ENCODE data around the gene PLEKHA5.
"Not testable (repeated sequence)": the region's sequence is repeated elsewhere in the genome, so short reads cannot be mapped to it uniquely, and the experiment has no call there.

The PLEKHA5 gene

DNA sequence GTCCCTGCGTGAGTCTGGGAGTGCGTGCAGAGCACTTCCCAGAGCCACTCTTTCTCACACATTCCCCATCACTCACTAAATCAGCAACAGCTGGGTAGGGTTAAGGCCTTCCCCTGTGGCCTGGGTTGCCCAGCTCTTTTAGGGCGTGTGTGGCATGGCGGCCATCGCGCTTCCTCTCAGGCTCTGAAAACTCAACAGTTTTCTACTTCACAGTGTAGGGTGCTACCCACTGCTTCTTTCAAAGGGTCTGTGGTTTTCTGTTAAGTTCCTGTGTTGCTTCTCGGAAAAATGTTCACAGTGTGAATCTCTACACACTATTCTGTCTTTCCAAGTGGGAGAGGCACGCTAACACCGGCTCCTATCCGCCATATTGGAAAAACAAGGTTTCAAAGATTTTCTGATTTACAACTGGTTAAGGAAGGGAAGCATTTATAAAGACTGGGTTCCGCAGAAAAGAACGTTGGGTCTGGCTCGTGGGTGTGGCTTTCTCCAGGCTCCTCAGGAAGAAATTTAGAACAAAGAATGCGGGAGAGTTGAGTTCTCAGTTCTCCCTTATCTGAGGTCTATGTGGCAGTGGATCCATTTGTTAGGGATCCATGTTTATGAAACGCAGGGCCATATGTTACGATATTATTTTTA, 274.8 kb downstream of the PLEKHA5 start:
- in situ Hi-C loops (cut with MboI; ENCODE audit: low pct_unique_long_range_greater_than_20kb, low sequenced_read_pairs, unreplicated experiment), result no loop called here
- TF ChIP-seq, protein P1, sequence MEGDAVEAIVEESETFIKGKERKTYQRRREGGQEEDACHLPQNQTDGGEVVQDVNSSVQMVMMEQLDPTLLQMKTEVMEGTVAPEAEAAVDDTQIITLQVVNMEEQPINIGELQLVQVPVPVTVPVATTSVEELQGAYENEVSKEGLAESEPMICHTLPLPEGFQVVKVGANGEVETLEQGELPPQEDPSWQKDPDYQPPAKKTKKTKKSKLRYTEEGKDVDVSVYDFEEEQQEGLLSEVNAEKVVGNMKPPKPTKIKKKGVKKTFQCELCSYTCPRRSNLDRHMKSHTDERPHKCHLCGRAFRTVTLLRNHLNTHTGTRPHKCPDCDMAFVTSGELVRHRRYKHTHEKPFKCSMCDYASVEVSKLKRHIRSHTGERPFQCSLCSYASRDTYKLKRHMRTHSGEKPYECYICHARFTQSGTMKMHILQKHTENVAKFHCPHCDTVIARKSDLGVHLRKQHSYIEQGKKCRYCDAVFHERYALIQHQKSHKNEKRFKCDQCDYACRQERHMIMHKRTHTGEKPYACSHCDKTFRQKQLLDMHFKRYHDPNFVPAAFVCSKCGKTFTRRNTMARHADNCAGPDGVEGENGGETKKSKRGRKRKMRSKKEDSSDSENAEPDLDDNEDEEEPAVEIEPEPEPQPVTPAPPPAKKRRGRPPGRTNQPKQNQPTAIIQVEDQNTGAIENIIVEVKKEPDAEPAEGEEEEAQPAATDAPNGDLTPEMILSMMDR (IDR thresholded peaks at IDR 0.05; ENCODE audit: extremely low read depth, insufficient read depth, missing control alignments), result no peak

DNA sequence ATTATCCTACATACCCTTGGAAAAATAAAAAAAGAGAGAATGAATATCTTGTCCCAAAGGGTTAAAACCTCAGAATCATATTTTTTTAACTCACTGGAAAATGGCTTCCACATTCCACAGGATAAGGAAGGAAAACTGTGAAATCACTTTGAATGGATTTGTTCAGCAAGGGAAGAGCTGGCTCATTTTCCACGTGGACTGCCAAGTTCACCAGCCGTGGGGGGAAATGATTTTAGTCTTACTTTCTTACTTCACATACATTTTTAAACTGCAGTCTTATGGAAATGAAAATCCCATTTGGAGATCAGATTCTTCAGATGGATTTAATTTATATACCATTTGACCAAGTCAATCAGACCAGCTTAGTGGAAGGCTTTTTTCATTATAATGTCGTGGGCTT, 279.8 kb downstream of the PLEKHA5 start:
- in situ Hi-C loops (cut with MboI; ENCODE audit: low pct_unique_long_range_greater_than_20kb, low sequenced_read_pairs, unreplicated experiment), result no loop called here
- DNase-seq (ENCODE audit: low spot score), result no peak
- TF ChIP-seq, protein P1 (IDR thresholded peaks at IDR 0.05; ENCODE audit: extremely low read depth, insufficient read depth, missing control alignments), result no peak

More for the DNA sequence above, 274.8 kb downstream of the PLEKHA5 start:
- DNase-seq (ENCODE audit: low spot score), result no peak

DNA sequence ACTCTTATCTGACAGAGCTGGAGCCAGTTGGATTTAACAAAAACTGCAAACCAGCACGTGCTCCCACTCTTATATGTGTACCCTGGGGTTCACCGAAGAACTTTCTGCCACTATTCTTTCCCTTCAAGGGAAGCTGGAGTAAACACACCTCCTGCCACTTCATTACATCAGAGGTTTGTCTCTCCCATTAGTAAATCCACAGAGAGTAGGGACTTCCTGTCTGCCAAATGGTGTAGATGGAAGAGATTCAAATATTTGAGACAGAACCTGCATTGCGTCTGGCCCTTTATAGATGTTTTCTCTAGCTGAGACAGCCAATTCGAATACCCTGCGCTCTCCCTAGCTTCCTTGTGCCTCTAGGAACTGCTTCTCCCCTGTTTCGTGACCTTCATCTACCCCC, 280.7 kb downstream of the PLEKHA5 start:
- TF ChIP-seq, protein P1 (IDR thresholded peaks at IDR 0.05; ENCODE audit: extremely low read depth, insufficient read depth, missing control alignments), result no peak
- in situ Hi-C loops (cut with MboI; ENCODE audit: low pct_unique_long_range_greater_than_20kb, low sequenced_read_pairs, unreplicated experiment), result no loop called here
- DNase-seq (ENCODE audit: low spot score), result no peak

DNA sequence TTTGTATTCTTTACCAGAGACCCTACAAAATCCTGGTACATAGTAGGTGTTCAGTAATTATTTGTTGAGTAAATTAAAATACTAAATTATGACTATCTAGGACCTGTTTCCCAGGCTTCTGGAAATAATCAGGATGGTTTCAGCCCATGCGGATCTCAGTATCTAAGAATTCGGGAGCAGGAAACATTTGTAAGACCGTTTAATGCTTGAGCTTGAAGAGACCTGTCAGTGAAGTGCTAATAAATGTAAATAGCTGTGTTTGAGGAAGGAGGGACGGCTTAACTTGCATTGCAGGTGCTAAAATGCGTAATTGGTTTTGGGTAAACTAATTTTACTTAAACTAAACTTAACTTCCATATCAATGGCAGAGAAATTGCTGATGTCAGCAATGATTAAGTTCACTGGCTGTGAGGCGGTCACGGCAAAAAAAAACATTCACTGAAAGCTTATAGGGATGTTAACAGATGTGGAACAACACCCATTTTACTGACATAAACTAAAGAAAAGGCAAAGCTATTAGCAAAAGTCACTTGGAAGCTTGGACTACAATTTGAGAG, 281.2 kb downstream of the PLEKHA5 start:
- TF ChIP-seq, protein P1 (IDR thresholded peaks at IDR 0.05; ENCODE audit: extremely low read depth, insufficient read depth, missing control alignments), result no peak
- DNase-seq (ENCODE audit: low spot score), result no peak
- in situ Hi-C loops (cut with MboI; ENCODE audit: low pct_unique_long_range_greater_than_20kb, low sequenced_read_pairs, unreplicated experiment), result no loop called here

DNA sequence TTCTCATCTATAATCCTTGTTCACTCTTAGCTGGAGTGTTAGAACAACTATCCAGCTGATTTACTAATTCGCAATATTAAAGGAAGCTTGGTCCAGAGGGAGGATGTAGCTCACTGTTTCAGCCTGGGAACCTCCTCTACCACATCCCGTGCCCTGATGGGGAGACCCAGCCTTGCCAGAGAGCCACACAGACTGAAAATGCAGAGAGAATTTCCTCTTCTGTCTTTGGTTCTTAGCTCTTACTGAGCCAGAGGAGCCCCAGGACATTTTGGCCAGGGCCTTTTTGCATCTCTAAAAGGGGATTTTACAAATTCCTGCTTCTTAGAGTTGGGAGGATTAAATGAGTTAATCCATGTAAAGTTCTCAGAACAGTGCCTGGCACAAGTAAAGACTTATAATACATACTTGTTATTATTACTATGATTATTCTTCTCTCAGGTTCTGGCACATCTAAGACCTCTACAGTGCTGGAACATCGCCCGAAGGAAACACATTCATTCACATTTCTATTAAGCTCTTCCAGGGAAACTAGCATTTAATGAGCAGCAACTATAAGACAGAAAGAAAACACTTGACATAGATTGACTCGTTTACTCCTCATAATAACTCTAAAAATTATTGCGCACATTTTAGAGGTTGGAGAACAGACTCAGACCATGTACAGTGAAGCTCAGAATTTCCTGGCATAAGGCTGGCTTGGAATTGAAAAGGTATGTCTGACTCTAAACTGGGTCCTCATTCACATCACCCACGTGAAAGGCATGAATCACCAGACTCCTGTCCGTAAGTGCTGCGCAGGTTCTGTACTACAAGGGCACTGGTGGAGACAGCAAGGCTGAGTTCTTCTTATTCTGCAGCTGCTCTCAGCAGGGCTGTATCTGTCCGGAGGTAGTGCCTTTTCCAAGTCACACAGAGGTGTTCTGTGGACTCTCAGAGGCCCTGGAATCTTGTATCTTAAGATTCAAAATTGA, 282.0 kb downstream of the PLEKHA5 start:
- in situ Hi-C loops (cut with MboI; ENCODE audit: low pct_unique_long_range_greater_than_20kb, low sequenced_read_pairs, unreplicated experiment), result no loop called here
- TF ChIP-seq, protein P1 (IDR thresholded peaks at IDR 0.05; ENCODE audit: extremely low read depth, insufficient read depth, missing control alignments), result no peak
- no peak for DNase-seq (ENCODE audit: low spot score)

DNA sequence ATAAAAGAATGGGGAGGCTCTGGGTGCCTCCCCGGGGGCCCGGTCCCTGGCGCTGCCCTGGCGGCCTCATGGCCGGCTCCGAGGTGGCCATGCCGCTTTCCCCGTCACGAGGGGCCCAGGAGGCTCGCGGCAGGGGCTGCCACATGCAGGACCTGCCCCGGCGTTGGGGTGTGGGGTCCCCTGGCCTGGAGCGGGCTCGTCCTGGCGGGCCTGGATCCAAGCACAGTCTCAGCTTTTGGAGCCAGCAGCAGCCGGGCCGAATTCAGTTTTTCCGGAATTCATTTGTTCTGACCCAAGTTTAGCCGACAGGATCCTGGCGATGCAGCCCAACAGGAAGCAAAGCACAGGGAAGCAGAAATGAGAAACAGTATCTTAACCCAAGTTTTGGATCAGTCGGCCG, 283.3 kb downstream of the PLEKHA5 start:
- TF ChIP-seq, protein P1 (IDR thresholded peaks at IDR 0.05; ENCODE audit: extremely low read depth, insufficient read depth, missing control alignments), result no peak
- in situ Hi-C loops (cut with MboI; ENCODE audit: low pct_unique_long_range_greater_than_20kb, low sequenced_read_pairs, unreplicated experiment), result no loop called here

DNA sequence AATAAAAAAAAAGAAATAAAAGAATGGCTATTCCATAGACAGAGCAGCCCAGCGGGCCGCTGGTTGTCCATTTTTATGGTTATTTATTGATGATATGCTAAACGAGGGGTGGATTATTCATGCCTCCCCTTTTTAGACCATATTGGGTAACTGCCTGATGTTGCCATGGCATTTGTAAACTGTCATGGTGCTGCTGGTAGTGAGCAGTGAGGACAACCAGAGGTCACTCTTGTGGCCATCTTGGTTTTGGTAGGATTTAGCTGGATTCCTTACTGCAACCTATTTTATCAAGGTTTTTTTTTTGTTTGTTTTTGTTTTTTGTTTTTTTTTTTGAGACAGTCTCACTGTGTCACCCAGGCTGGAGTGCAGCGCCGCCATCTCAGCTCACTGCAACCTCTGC, 284.0 kb downstream of the PLEKHA5 start:
- in situ Hi-C loops (cut with MboI; ENCODE audit: low pct_unique_long_range_greater_than_20kb, low sequenced_read_pairs, unreplicated experiment); DNase-seq (ENCODE audit: low spot score): not testable (repeated sequence)

More for the DNA sequence above, 283.3 kb downstream of the PLEKHA5 start:
- no peak for DNase-seq (ENCODE audit: low spot score)
